ENCODE results near the gene VPS37B. TPM values are rescaled to one million over a fixed set of nuclear protein-coding genes. Genes with fewer than 3 reads are reported as not detected.

The VPS37B gene
- total RNA-seq, 1 donor from 2014 or later, result 83.9 TPM

DNA sequence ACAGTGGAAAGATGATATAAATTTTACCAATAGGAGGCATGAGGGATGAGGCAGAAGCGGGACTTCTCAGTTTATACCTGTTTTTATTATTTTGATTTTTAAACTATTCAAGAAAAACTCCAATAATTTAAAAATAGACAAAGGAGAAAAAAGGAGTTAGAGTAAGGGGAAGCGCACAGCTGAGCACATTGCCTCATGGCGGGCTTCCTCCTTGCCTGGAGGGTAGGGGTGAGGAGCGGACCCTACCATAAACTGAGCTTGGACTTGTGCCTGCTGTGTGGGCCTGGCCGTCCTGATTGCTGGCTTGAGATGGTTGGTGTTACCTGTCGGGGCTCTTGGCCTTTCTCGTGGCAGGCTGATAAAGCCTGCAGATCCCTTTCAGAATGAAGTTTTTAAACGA, 75.8 kb downstream of the VPS37B start:
- TF ChIP-seq, protein P1, sequence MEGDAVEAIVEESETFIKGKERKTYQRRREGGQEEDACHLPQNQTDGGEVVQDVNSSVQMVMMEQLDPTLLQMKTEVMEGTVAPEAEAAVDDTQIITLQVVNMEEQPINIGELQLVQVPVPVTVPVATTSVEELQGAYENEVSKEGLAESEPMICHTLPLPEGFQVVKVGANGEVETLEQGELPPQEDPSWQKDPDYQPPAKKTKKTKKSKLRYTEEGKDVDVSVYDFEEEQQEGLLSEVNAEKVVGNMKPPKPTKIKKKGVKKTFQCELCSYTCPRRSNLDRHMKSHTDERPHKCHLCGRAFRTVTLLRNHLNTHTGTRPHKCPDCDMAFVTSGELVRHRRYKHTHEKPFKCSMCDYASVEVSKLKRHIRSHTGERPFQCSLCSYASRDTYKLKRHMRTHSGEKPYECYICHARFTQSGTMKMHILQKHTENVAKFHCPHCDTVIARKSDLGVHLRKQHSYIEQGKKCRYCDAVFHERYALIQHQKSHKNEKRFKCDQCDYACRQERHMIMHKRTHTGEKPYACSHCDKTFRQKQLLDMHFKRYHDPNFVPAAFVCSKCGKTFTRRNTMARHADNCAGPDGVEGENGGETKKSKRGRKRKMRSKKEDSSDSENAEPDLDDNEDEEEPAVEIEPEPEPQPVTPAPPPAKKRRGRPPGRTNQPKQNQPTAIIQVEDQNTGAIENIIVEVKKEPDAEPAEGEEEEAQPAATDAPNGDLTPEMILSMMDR (IDR thresholded peaks at IDR 0.05; ENCODE audit: insufficient read depth, low read length, poor library complexity, severe bottlenecking), result no peak
- DNase-seq (ENCODE audit: low read depth), result no peak

GRCh38 chr12:122819209-122819785, 76.6 kb downstream of the VPS37B start:
- no peak overlapping the region for H3K4me3 ChIP-seq (ENCODE audit: low read depth, low read length)
- DNase-seq (ENCODE audit: low read depth), result no peak
- TF ChIP-seq, protein P1 (IDR thresholded peaks at IDR 0.05; ENCODE audit: insufficient read depth, low read length, poor library complexity, severe bottlenecking), result no peak
- no peaks in the 10 kb centered on the region for H3K36me3 ChIP-seq (ENCODE audit: control insufficient read depth, insufficient read depth, low read length)
- H3K27me3 ChIP-seq (ENCODE audit: control insufficient read depth, insufficient read depth, low read length), result no peaks in the 10 kb centered on the region

More for the DNA sequence above, 75.8 kb downstream of the VPS37B start:
- no peaks in the 10 kb centered on the region for H3K27me3 ChIP-seq (ENCODE audit: control insufficient read depth, insufficient read depth, low read length)
- no peak overlapping the region for H3K4me3 ChIP-seq (ENCODE audit: low read depth, low read length)
- H3K36me3 ChIP-seq (ENCODE audit: control insufficient read depth, insufficient read depth, low read length), result no peaks in the 10 kb centered on the region

Other genes starting within 250 kb of the VPS37B start
- not detected in 2 replicates for gene HCAR2, start 192.8 kb downstream of the VPS37B start, total RNA-seq
- not detected in 2 replicates for gene HCAR3, start 179.3 kb downstream of the VPS37B start, total RNA-seq
- gene HCAR1, start 165.3 kb downstream of the VPS37B start, total RNA-seq, result 0.62 and 0.79 TPM in 2 replicates
- gene DENR, start 143.3 kb downstream of the VPS37B start, total RNA-seq, result 51.3 and 62.4 TPM in 2 replicates
- gene CCDC62, start 121.6 kb downstream of the VPS37B start, total RNA-seq, result 0.04 and 0.14 TPM in 2 replicates
- gene HIP1R, start 60.7 kb downstream of the VPS37B start, total RNA-seq, result 86.5 and 108 TPM in 2 replicates
- 10.6 and 12.3 TPM in 2 replicates for gene ABCB9, start 70.3 kb upstream of the VPS37B start, total RNA-seq
- 13.0 and 14.9 TPM in 2 replicates for gene OGFOD2, start 79.1 kb upstream of the VPS37B start, total RNA-seq
- gene ARL6IP4, start 84.6 kb upstream of the VPS37B start, total RNA-seq, result 250 and 289 TPM in 2 replicates

All from kidney epithelial cell (primary cell).